Measurements from ENCODE around the gene NRG2.

Gene NRG2

DNA sequence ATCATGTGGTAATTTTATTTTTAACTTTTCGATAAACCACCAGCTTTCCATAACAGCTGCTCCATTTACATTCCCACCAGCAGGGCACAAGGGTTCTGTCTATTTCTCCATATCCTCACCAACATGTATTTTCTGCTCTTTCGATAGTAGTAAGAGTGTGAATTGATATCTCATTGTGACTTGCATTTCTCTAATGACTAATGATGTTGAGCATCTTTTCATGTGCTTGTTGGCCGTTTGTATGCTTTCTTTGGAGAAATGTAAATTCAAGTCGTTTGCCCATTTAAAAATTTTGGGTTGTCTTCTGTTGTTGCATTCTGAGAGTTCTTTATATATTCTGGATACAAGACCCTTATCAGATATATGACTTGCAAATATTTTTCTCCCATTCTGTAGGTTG is 201.6 kb downstream of the NRG2 start:
- Histone ChIP-seq H3K4me1 (no peaks in the 10 kb centered on the region), H3K9me3 (ENCODE audit: control insufficient read depth, low read length) (no peaks in the 10 kb centered on the region), H2AFZ (no peak overlapping the region), H3K27me3 (ENCODE audit: control insufficient read depth, insufficient read depth, low read length) (no peaks in the 10 kb centered on the region), H3K4me3 (ENCODE audit: low read depth, low read length) (no peak overlapping the region), H3K4me2 (ENCODE audit: low read length) (no peak overlapping the region), H3K9ac (no peak overlapping the region), H3K36me3 (ENCODE audit: control insufficient read depth, insufficient read depth, low read length) (no peaks in the 10 kb centered on the region), H3K79me2 (no peaks in the 10 kb centered on the region), H3K27ac (no peak overlapping the region)
- TF ChIP-seq, protein P1, sequence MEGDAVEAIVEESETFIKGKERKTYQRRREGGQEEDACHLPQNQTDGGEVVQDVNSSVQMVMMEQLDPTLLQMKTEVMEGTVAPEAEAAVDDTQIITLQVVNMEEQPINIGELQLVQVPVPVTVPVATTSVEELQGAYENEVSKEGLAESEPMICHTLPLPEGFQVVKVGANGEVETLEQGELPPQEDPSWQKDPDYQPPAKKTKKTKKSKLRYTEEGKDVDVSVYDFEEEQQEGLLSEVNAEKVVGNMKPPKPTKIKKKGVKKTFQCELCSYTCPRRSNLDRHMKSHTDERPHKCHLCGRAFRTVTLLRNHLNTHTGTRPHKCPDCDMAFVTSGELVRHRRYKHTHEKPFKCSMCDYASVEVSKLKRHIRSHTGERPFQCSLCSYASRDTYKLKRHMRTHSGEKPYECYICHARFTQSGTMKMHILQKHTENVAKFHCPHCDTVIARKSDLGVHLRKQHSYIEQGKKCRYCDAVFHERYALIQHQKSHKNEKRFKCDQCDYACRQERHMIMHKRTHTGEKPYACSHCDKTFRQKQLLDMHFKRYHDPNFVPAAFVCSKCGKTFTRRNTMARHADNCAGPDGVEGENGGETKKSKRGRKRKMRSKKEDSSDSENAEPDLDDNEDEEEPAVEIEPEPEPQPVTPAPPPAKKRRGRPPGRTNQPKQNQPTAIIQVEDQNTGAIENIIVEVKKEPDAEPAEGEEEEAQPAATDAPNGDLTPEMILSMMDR (IDR thresholded peaks at IDR 0.05): no peak

DNA sequence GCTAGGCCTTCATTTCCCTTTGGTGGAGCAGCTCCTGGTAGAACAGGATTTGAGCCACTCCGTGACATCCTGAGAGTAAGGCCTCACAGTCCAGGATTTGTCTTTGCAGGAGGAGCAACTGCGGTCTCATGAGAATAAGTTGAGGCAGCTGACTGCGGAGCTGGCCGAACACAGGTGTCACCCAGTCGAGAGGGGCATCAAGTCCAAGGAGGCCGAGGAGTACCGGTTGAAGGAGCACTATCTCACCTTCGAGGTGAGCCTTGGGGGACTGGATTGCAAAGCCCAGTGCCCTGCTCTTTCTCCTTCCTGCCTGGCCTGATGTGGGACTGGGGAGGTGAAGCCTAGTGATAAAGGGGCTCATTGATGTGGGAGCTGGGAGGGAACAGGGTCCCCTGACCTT is 203.2 kb downstream of the NRG2 start:
- H3K27me3 ChIP-seq (ENCODE audit: control insufficient read depth, insufficient read depth, low read length): no peaks in the 10 kb centered on the region
- H3K9ac ChIP-seq: no peak overlapping the region
- no peaks in the 10 kb centered on the region for H3K36me3 ChIP-seq (ENCODE audit: control insufficient read depth, insufficient read depth, low read length)
- H3K4me1 ChIP-seq: no peaks in the 10 kb centered on the region
- no peaks in the 10 kb centered on the region for H3K9me3 ChIP-seq (ENCODE audit: control insufficient read depth, low read length)
- H3K79me2 ChIP-seq: no peaks in the 10 kb centered on the region
- no peak overlapping the region for H3K27ac ChIP-seq
- TF ChIP-seq, protein P1 (IDR thresholded peaks at IDR 0.05): no peak
- no peak overlapping the region for H2AFZ ChIP-seq
- no peak overlapping the region for H3K4me3 ChIP-seq (ENCODE audit: low read depth, low read length)
- H3K4me2 ChIP-seq (ENCODE audit: low read length): no peak overlapping the region

DNA sequence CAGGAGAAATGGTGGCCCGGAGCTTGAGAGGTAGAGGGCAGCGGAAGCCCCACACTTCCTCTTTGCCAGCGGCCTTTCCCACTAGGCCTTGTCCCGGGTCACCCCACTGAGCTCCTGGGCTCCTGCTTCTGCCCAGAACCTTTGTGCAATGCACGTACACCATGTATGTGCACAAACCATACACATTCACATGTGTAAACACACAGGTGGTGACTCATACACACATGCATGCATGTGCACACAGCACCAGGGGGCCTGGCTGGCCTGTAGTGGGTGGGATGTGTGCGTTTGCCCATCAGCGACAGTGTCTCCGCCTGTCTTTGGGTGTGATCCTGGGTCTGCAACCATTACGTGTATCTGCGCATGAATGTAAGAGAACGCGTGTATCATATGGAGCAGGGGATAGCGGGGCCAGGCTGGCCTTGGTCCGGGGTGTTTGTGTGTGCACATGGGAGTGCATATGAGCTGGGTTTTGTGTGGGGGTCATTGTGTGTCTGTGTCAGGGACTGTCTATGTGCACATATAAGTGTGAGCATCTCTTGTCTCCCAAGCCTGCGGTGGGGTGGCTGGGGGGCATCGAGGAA is 203.8 kb downstream of the NRG2 start:
- TF ChIP-seq, protein P1 (IDR thresholded peaks at IDR 0.05): no peak
- H3K36me3 ChIP-seq (ENCODE audit: control insufficient read depth, insufficient read depth, low read length): no peaks in the 10 kb centered on the region
- no peak overlapping the region for H3K9ac ChIP-seq
- no peak overlapping the region for H3K4me3 ChIP-seq (ENCODE audit: low read depth, low read length)
- no peaks in the 10 kb centered on the region for H3K4me1 ChIP-seq
- no peaks in the 10 kb centered on the region for H3K9me3 ChIP-seq (ENCODE audit: control insufficient read depth, low read length)
- no peak overlapping the region for H2AFZ ChIP-seq
- H3K27ac ChIP-seq: no peak overlapping the region
- H3K27me3 ChIP-seq (ENCODE audit: control insufficient read depth, insufficient read depth, low read length): no peaks in the 10 kb centered on the region
- no peaks in the 10 kb centered on the region for H3K79me2 ChIP-seq
- no peak overlapping the region for H3K4me2 ChIP-seq (ENCODE audit: low read length)

DNA sequence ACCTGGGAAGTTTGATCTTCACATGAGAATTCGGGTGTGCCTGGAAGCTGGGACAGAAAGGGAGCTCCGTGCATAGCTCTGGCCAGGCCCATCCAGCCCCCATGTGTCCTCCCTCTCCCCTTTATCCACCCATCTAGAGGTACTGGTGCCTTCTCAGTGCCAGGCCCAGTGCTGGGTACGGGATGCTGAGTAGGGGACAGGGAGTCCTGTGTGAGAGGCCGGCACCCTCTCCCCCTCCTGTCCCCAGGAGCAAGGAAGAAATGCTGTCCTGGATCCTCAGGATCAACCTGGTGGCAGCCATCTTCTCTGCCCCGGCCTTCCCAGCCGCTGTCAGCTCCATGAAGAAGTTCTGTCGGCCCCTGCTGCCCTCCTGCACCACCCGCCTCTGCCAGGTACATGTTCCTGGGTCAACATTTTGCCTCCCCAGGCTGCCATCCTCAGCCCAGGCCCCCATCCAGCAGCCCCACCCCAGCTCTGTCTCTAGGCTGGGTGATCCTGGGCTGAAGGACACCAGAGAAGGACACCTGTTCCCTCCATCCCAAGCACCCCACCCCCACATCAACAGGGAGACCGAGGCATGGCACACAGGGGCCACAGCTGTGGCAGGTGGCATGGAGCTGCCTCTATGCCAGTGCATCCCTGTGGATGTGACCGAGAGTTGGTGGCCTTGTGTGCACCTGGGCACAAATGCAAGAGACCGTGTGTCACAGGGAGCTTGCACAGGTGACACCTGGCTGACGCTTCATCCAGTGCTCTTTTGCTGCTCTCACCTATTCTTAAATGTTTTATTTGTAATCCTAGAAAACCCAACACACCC is 204.5 kb downstream of the NRG2 start:
- Histone ChIP-seq H3K79me2 (no peaks in the 10 kb centered on the region), H3K27me3 (ENCODE audit: control insufficient read depth, insufficient read depth, low read length) (no peaks in the 10 kb centered on the region), H3K4me3 (ENCODE audit: low read depth, low read length) (no peak overlapping the region), H3K4me1 (no peaks in the 10 kb centered on the region), H3K4me2 (ENCODE audit: low read length) (no peak overlapping the region), H3K36me3 (ENCODE audit: control insufficient read depth, insufficient read depth, low read length) (no peaks in the 10 kb centered on the region), H3K27ac (no peak overlapping the region), H3K9me3 (ENCODE audit: control insufficient read depth, low read length) (no peaks in the 10 kb centered on the region), H3K9ac (no peak overlapping the region), H2AFZ (no peak overlapping the region)
- TF ChIP-seq, protein P1 (IDR thresholded peaks at IDR 0.05): no peak

Measured in parathyroid adenoma (tissue), 2 donors.